HUDEP-2 (cell line): Measurements from ENCODE around the gene GNA12.
"Not testable (repeated sequence)": the region's sequence is repeated elsewhere in the genome, so short reads cannot be mapped to it uniquely, and the experiment has no call there.

Source experiments
- DNase-seq, 76 experiments: peaks; one replicate each; lab custom pipeline; 2025; ENCODE audit not compliant: unreplicated experiment in 76 of 76; lab: John Stamatoyannopoulos, UW

GNA12 gene

DNA sequence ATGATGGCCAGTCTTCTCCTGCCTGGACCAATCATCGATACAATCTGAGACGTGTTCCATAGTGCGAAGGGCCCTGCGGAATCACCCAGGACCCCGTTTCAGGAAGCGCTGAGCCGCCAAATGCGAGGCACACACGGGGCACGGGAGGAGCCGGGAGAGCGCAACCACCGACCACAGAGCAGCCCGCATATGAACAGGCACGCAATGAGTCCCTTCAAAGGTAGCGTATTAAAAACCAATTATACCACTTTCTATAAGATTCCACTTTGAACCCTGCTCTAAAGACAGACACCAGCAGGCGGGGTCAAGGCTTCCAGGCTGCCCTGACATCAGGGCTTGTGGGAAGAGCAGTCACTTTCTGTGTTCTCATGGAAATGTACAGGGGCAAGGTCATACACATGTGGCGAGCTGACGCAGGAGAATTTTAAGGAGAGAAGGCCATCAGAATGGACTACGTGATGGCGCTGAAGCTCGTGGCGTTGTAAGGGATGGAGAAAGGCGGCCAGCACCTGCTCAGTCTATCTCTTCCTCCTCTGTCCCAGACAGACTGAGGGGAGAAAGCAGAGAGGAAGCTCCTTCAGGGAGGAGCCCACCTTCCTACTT lies 109.9 kb downstream of the GNA12 start:
- peak in 8 of 76 experiments; percentile 11 to 51 (median 25) for DNase-seq

DNA sequence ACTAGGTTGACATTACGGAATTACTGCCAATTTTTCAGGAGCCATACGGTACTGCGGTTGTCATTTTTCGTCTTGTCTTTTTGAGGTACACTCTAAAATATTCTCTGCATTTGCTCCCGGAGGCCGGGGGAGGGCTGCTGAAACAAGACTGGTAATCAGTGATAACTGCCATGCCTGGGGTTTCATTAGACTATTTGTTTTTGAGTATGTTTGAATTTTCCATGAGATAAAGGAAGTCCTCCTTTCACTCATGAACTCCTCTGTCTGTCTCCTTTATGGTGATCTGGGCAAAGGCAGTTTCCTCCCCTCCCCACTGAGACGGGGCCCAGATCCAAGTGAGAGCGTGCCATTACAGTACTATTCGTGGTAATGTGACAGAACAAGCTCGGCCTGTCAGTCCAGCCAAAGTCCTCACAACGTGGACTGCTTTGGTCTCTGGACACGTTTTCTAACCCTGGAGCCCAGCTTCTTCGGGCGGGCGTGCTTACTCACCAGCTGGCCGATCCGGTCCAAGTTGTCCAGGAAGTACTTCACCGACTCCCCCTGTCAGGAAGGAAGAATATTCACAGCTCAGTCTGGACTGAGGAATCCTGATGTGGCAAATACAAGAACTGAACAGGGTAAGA lies 111.0 kb downstream of the GNA12 start:
- DNase-seq: peak in 62 of 76 experiments; percentile 17 to 81 (median 45)

DNA sequence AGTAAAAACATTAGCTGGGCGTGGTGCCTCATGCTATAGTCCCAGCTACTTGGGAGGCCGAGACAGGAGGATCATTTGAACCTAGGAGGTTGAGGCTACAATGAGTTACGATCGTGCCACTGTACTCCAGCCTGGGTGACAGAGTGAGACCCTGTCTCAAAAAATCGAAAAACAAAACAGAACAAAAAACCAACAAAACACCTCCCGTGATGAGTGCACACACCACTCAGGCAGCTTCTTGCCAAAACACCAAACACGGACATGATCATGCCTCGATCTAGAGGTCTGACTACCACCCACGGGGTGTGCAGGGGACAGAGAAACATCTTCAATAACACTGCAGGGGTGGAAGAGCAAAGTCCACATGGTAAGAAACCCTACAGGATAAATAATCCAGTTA lies 111.7 kb downstream of the GNA12 start:
- peak in 1 of 76 experiments; percentile 29 for DNase-seq

DNA sequence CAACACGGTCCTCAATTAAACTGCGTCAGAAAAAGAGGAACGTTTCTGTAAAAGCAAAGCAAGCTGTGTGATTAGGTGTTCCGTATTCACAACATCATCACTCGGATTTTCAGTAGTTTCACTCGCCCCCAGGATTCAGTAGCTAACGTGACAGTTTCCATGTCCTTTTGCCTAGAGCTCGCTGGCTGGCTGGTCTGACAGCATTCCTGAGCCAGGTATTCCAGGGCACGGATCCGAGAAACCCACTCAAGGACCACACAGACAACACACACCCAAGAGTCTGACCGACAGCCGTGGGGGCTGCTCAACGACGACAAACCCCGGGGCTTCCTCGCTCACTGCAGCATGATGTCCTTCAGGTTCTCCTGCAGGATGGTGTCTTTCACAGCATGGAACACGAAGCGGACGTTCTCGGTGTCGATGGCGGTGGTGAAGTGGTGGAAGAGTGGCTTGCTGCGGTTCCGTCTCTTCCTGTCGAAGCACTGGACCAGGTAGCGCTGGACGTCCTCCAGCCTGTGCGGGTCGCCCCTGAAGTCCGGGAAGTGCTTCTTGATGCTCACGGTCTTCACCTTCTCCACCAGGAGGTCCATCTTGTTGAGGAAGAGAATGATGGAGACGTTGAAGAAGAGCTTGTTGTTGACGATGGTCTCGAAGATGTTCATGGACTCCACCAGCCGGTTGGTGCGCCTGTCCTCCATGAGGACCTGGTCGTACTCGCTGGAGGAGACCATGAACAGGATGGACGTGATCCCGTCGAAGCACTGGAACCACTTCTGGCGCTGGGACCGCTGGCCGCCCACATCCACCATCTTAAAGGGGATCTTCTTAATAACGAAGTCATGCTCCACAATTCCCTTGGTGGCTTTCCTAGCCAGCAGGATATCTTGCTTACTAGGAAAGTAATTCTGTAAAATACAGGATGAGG lies 113.0 kb downstream of the GNA12 start:
- DNase-seq: no peak

DNA sequence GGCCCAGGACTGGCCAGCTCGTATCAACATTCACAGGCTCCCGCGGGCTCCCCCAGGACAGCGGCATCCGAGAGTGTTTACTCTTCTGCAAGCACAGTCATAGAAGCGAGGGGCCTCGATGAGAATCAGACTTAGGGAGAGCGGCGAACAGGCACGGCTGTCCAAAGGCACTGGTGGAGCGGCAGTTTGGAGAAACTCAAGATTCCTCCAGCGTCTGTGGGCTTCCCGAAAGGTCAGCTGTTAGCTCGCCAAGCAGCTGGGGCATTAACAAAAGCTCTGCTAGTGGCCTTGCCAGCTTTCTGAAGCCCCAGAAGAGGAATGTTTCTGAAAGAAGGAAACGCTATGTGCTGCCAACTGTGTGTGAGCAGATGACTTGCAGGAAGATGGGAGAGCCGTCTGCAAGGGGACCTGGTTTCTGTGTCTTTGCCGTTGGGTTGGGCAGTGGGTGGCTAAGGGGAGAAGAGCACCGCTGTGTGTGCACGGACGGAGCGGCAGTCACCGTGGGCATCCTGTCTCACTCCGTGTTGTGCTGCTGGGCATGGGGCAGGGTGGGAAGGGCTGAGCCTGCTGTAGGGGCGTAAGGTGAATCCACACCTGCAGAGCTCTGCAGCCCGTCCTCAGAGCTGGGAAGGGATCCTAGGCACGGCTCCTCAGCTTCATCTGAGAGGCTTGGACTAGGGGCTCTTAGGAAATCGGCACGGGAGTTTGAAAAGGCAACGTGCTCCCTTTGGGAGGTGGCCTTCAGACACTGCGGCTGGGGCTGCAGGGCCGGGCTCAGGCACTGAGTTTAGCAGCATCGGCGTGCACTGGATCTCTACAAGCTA lies 114.0 kb downstream of the GNA12 start:
- DNase-seq: no peak

DNA sequence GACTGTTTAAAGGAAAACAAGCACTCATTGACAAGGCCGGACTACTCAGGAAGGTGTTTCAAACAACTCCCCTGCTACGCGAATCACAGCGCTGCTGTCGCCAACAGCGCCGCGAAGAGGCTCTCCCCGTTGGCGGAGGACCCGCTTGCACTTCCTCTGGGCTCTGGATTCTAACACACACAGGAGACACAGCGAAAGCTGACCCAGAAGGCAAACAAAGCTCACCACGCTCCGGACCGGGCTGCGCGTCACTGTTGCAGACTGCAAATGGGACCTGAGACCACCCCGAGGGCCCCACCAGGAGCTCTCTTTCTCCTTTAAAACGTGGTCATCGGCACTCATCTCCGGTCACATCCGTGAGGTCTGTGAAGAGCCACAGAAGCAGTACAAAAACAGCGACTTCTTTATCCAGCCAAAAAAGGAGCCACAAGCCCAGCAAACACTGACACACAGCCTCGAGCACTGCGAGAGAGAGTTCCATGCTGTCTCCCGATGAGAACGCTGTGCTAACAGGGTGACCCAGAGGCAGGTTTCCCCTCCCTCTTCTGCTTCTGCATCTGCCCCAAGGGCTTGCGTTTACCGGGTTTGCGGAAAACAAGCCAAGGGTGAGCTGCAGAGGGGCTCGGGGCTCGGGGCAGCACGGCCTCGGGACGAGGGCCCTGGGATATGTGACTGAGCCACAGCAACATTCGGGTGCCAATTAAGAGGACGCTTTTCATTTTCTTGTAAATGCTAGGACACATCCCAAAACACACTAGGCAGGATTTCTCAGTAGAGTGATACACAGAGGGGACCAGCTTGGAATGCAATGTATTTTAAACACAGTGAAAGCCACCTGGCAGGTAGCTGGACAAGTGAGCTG lies 114.8 kb downstream of the GNA12 start:
- no peak for DNase-seq

DNA sequence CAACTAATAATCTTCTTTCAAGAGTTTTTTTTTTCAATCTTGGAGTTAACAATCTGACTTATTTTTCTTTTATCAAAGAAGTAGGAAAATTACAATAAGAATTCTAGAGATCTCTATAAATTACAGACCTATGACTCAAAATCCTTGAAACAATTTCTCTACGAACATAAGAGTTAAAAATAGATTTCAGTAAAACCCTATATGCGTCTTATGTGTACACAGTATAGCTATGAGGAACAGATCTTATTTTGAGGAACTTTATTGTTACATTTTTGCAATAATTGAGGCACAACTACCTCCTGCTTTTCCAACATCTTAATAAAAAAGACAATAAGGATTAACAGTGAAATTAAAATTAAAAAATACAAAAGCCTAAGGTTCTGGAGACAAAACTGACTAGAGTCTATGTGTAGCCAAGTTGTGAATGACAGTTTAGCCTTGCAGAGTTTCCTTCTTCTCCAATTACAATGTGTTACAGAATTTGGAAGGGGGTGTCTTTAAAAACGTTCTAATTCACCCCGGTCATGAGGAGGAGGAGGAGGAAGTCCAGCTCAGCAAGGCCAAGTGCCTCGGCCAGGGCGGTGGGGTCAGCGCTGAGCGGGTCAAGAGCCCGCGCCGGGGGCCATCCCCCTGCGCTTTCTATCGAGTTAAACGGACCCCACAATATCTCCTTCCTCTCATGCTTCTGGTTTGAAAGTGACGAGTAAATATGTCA lies 115.6 kb downstream of the GNA12 start:
- no peak for DNase-seq

DNA sequence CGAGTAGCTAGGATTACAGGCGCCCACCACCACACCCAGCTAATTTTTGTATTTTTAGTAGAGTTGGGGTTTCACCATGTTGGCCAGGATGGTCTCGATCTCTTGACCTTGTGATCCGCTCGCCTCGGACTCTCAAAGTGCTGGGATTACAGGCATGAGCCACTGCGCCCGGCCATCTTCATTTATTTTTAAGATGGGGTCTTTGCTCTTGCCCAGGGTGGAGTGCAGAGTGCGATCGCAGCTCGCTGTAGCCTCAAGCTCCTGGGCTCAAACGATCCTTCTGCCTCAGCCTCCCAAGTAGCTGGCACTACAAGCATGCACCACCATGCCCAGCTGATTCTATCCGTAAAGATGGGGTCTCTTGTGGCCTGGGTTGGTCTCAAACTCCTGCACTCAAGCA lies 116.9 kb downstream of the GNA12 start:
- DNase-seq: not testable (repeated sequence)

DNA sequence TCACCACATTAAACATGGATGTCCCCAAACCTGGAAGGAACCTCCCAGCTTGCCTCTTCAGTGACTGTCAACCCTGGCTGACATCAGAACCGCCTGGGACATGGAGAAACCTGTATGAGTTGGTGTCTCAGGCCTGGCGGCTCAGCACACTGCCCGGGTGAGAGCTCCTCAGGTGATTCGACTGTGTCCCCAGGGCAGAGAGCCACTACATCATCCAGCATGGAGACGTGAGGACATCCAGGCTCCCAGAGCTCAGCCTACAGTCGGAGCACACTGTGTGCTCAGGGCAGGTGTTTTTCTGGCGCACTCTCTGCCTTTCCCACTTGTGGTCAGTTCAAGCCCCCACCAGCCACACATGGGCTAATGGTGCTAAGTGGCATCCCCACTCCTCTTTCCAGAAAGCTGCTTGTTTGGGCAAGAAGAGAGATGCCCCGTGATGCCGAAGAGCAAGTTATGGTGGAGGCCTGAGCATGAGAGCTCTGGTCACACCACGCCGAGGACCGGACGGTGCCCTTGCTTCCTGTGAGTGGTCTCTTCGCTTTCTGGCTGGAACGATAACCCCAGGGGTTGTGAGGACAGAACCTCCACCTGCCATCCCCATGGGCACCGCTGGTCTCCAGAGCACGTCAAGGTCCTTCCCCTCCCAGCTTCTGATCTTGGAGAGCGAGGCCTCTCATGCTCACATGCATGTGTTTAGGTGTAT lies 117.6 kb downstream of the GNA12 start:
- DNase-seq: no peak

DNA sequence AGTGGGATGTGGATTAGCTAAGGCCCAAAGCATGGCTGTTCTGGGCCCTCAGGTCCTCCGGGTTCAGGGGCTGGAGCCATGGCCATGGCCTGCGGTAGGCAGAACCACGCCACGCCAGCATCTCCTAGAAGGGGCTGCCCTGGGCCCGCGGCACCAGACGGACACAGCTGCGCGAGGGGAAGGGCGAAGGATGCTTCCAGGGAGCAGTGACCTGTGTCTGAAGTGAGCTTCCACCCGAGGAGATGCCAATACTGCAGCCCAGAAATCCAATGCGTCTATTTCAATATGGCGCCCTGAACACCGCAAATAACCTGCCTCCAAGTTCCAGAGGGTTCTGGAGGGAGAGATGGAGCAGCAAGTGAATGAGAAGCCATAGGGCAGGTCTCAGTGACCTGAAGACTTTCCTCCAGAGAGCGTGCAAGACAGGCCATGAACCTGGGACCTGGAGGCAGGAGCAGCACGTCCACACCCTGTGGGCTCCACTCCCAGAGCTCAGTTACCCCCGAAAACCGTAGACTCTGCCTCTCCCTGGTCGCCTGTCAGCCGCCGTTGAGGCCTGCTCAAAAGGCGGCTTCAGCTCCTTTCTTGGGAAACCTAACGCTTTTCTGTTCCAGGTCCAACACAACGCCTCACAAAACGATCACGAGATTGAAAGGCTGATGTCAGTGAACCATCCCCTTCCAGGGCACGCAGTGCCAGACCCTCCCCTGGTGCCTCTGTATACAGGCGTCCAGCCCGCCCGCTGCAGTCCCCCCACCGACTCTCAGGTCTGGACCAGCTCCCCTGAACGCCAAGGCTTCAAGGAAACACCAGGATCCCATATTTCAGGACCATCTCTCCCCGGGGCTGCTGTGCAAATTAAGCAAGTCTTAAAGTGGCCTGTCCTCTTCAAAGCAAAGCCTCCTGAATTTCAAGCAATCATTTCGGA lies 118.7 kb downstream of the GNA12 start:
- DNase-seq: no peak

DNA sequence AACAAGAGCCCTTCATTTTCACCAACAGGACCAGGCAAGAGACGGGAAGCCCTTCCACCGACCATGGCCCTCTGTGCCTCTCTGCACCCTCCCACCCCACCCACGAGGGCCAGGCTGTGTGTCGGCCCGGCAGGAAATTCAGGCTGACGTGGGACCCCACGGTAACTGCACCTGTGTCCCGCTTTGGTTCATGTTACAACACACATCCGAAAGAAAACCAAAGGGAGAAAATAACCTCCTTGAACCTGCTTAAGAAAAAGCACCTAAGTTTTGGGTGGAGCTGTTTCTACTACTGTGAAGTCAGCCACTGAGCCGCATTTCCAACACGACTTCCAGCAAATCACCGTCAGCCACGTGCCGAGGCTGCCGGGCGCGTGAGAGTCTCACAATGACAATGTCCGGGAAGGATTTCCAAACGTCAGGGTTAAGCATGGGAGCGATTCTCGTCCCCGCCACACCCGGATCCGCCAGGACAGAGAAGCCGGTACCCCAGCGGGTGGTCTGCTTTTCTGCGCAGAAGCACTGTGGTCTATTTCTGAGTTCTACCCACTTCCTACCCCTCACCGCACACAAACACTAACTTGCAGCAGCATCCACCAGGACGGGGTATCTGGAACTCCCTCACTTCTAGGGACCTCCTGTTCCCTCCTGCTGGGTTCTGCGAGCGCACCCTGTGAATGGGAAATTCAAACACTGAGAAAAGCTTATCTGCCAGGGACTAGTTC lies 119.5 kb downstream of the GNA12 start:
- DNase-seq: no peak

DNA sequence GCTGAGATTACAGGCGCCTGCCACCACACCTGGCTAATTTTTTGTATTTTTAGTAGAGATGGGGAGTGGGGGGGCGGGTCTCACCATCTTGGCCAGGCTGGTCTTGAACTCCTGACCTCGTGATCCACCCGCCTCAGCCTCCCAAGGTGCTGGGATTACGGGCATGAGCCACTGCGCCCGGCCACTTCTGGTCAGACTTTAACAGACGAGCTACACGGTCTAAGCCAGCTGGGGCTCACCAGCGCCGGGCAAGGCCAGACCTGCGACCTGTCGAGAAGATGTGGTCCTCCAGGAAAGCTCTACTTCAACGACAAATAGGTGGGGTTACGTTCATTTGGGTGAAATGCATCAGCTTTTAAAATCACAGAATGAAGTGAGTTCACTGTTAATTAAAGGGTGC lies 120.1 kb downstream of the GNA12 start:
- DNase-seq: not testable (repeated sequence)

DNA sequence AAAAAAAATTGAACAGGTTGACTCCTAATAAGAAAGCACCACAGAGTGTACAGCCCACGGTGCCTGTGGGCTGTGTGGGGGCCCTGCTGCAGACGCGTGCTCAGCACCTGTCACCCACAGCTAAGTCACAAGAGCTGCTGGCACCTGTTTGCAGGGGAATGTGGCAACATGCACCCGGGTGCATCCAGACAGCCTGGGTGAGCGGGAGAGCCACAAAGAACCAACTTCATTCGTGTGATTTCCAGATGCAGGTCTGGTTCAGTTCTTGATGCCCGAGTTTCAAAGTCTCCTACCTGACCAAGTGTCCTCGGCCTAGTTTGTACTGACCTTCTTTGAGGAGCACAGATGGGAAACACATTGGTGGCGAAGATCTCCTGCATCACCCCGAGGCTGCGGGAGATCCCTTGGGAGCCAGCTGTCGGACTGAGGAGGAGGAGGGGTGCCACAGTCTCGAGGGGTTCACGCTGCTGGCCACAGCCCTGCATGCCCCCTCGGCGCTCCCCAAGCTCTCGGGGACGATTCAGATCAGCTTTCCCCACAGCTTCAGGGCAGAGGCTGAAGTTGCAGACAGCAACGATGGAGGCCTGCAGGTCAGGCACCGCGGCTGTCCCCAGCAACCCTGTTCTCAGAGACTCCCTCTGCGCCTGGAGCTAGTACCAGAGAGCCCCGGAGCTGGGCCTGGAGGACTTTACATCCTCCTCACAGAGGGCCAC lies 120.8 kb downstream of the GNA12 start:
- DNase-seq: no peak

DNA sequence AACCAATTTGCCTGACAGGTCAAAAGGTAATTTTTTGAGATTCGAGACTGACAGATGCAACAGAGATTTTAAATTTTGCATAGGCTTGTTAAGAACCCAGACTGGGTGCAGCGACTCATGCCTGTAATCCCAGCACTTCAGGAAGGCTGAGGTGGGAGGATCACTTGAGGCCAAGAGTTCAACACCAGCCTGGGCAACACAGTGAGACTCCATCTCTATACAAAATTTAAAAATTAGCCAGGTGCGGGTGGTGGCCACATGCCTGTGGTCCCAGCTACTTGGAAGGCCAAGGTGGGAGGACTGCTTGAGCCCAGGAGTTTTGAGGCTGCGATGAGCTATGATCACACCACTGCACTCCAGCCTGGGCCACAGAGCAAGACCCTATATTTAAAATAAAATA lies 121.5 kb downstream of the GNA12 start:
- DNase-seq: no peak

DNA sequence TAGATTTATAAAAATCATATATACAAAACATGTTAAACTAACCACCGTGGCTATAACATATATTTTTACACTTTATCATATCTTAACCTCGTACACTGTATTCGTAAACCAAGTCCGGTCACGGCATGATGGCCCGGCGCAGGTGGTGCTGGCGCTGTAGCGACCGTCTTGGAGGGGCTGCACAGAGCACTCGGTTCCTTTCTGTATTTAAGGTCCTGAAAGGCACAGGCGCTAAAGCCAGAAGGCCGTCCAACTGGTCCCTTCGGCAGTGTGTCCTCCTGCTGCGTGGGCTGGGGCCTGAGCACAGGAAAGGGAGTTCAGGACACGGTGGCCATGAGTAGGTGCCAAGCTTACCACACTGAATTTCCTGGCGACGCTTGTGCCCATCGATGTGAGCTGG lies 122.3 kb downstream of the GNA12 start:
- DNase-seq: no peak

DNA sequence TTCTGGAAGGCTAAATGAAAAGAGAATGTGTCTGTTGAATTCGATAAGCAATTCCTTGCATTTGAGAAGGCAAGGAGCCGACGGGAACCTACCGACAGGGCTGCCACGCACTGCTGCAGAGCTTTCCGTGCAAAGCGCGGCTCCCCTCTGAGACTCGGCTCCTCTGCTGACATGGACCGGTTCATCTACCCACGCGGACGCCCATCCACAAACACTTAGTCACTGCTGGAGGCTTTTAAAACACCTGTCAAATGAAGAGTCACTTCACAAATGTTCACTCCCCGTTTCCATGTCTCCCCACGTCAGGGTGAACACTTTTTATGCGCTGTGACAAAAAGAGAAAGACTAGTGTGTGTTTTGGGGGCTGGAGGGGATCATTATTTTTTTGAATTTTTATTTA lies 124.1 kb downstream of the GNA12 start:
- no peak for DNase-seq
